NCI-H1436 treated with DMSO at 0.1 percent for 48 hours (cell line): Measurements from ENCODE around the gene TM7SF2.
"Not testable (repeated sequence)": the region's sequence is repeated elsewhere in the genome, so short reads cannot be mapped to it uniquely, and the experiment has no call there.

Source experiments
- DNase-seq: peaks from one replicate; lab custom pipeline; 2025; lab: John Stamatoyannopoulos, UW

The TM7SF2 gene

GRCh38 chr11:65115361-65116082 is 3.9 kb downstream of the TM7SF2 start:
- DNase-seq = no peak

GRCh38 chr11:65116370-65117205 is 4.9 kb downstream of the TM7SF2 start:
- no peak for DNase-seq

- DNase-seq = peak; percentile 94
Observed at GRCh38 chr11:65117206-65118096, 5.8 kb downstream of the TM7SF2 start, which contains the start of gene ZNHIT2. Gene ZNHIT2 (minus strand): TSS chr11:65117701. CDS start chr11:65117653, 48 bp downstream.

GRCh38 chr11:65118097-65118837 is 6.6 kb downstream of the TM7SF2 start:
- DNase-seq = no peak

GRCh38 chr11:65118891-65119669 is 7.4 kb downstream of the TM7SF2 start:
- DNase-seq = not testable (repeated sequence)

DNA sequence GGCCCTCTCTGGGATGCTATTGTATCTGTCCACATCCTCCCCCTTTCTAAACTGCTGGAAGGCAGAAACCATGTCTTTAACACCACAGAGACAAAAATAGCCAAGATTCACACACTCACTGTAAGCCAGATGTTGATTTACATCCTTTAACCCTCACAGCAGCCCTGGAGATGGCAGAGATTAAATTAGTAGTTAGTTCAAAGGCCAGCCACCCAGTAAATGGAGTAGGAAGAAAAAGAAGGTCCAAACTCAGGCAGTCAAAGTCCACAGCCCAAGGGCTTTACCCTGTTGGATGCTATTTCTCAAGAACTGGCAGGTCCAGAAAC is 8.0 kb downstream of the TM7SF2 start:
- no peak for DNase-seq

GRCh38 chr11:65120831-65121230 is 9.2 kb downstream of the TM7SF2 start:
- DNase-seq = no peak

DNA sequence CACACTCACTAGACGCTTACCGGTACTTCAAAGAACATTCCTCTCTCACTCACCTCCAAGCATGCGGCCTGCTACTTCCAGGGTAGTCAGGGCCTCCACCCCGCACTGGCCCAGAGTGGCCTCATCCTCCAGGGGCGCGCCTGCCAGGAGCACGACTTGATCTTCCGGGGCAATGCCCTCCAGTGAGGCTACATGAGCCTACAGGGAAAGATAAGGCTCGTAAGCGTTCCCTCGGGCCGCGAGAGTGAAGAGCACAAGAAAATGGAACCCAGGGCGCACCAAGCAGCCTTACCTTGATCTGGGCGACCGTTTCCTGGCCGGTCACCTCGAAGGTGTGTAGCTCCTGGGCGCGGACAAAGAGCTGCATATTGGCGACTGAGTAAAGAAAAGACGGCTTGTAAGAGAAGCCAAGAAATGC is 9.8 kb downstream of the TM7SF2 start:
- no peak for DNase-seq

- peak; percentile 85 for DNase-seq
Observed at GRCh38 chr11:65121865-65122696, 10.4 kb downstream of the TM7SF2 start, which contains the start of the genes FAU and MRPL49. Gene FAU (minus strand): TSS chr11:65122134. CDS start chr11:65121813, 321 bp downstream. Gene MRPL49 (plus strand): TSS chr11:65122321. CDS start chr11:65122347, 26 bp downstream.

GRCh38 chr11:65124480-65125196 is 13.0 kb downstream of the TM7SF2 start:
- DNase-seq = no peak

DNA sequence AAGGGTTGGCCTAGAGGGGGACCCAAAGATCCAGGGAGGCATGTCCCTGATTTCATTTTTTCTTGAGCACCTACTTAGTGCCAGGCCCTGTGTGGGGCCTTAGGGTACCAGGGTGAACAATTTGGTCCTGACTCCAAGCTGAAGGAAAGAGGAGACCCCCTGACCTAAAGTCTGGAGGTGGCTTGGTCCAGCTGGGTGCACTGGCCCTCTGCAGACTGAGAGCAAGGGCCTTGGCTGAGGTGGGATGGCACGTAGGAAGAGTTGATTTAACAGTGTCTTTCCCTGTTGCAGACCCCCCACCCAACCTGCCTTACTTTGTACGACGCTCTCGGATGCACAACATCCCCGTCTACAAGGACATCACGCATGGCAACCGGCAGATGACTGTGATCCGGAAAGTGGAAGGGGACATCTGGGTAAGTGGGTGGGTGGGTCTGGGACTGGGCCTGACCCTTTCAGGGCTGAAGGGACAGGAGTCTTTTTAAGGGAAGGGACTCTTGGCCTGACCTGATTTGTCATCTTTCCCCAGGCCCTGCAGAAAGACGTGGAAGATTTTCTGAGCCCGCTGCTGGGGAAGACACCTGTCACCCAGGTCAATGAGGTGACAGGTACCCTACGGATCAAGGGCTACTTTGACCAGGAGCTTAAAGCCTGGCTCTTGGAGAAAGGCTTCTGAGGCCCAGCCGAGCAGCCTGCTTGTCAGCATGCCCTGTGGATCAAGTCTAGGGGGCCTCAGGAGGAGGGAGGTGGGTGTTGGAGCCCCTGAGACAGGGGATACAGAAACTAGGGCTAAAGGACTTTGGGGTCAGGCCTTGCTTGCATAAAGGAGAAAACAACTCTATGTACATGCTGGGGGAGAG is 13.8 kb downstream of the TM7SF2 start:
- DNase-seq = no peak

DNA sequence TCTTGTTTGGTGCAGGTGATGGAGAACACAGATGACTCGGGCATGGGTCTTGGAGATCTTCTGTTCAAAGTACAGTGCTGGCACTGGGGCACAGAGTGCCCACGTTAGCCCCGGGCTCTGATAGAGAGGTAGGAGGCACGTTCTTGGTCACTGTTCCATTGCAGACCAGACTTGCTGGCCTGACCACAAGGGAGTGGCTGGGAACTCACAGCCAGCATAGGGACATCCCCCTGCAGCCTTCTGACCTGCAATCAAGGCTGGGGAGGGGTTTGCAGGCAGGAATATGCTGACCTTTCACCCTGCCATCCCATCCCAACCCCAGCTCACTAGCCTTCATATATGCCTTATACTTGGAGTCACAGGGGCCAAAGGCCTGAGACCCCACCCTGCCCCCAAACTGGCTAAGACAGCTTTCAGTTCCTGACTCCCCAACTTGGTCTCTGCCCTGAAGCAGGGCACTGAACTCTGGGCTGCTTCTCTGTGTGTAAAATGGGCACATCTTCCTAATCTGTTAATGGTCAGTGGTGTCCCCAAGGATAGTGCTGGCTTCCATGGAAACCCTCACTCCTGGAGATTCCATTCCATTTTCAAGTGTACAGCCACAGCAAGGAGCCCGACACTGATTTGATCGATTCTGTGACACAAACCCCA is 15.1 kb downstream of the TM7SF2 start:
- DNase-seq = no peak

DNA sequence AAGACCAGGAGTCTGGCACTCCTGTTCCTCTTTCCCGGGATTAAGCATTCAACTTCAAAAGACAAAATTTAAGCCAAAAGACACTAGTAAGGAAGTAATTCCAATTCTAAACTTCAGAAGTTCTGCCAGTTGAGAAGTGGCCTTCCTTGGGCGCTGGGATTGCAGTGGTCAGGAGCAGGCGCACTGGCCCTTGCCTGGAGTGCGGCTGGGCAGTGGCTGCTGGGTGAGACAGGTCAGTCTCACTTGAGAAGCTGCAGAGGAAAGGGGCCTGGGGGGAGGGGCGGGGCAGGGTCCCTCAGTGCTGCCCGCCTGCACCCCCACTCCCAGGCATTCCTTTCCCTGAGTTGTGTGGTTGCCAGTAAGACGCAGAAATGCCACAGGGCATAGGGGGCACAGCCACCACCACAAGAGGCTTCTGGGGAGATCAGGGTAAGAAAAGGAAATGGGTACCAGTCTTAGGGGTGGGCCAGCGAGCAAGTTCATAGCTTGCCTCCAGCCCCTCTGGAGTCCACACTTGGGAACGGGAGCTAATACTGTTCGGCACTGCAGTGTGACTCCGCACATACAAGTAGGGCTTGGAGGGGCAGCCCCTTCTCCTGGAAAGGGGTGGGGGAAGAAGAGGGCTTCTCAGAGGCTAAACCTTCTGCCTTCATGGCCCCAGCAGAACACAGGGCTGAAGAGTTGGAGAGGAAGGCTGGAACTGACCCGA is 16.0 kb downstream of the TM7SF2 start:
- no peak for DNase-seq

DNA sequence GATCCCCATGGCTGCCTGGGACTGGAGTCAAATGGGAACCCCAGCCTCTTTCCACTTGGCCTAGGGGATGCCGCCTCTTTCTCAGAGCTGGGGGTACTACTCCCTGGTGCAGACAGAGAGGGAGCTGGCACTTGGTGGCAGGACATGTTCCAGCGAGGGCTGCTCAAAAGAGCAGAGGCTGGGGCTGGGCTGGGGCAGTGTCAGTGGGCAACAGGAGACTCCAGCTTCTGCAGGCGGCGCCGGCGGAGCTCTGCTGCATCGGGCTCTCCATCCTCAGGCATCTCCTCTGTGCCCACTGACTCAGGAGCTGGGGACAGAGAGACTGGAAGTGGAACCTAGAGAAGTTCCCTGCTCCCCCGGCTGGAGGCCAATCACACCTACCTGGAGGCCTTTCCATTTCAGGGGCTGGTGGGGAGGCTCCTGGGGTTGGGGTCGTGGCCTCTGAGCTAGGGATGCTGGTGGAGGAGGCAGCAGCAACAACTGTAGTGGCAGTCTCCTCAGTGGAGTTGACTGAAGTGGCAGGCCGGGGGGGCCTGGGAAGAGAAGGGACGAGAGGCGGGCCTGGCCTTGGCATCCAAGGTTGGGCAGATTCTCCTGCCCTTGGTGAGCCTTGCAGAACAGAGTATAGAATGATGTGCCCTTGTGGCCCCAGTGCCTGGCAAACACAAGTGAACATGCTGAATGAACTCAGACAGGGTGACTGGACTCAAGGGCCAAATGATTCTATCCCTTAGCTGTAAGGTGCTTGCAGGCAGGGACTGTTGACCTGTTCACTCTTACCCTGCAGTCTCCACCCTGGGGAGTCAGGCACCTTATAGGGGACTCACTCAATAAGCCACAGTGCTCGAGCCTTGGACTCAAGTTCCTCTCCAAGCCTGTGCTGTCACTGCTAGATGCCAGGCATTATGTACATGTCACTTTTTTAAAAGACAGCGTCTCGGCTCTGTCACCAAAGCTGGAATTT is 16.8 kb downstream of the TM7SF2 start:
- DNase-seq = no peak

DNA sequence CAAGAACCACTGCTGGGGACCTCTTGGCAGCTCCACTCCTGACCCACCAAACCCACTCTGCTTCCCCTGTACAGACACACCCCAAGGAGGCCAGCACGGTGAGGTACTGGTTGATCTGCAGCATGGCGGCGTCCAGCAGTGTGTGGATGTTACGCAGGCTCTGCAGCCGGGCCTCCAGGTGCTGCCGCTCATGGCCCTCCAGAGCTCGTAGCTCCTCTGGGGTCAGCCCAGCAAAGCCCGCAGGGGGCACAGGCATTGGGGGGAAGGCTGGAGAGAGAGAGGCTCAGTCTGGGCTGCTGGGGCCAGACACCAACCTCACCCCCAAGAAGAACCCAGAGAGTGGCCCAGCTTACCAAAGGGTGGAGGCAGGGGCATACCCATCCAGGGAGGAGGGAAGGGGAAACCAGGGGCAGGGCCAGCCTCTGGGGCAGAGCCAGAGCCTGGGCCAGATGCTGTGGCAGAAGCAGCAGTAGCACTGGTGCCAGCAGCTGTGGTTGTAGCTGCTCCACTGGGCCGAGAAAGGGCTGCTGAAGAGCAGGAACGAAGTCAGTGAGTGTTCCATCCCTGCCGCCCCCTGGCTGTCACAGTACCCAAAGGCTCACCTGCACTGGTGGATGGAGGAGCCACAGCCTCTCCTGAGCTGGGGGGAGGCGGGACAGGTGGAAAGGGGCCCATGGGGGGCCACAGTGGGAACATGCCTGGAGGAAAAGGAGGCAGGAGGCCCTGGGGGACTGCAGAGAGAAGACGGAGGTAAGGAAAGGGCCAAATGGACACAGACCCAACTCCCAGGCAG is 18.2 kb downstream of the TM7SF2 start:
- no peak for DNase-seq
